HG03432 (cell line): ENCODE data around the gene PSG3.
"Not testable (repeated sequence)": the region's sequence is repeated elsewhere in the genome, so short reads cannot be mapped to it uniquely, and the experiment has no call there.

Experiments
- ATAC-seq: cut with Tn5 transposase; IDR thresholded peaks from one replicate; pipeline ENCODE4 v1.9.1; 2021; ENCODE audit warnings: mild to moderate bottlenecking, moderate library complexity; ENCODE audit not compliant: unreplicated experiment

PSG3 gene

GRCh38 chr19:42695811-42696503 is 44.3 kb downstream of the PSG3 start:
- ATAC-seq: no peak

GRCh38 chr19:42693760-42694350 is 46.4 kb downstream of the PSG3 start:
- ATAC-seq: no peak

GRCh38 chr19:42683917-42684513 is 56.3 kb downstream of the PSG3 start:
- ATAC-seq: no peak

GRCh38 chr19:42676326-42676725 is 64.0 kb downstream of the PSG3 start:
- ATAC-seq: not testable (repeated sequence)

GRCh38 chr19:42674549-42674948 is 65.7 kb downstream of the PSG3 start:
- ATAC-seq: not testable (repeated sequence)
